Osteocyte (in vitro differentiated cells): ENCODE results near the gene CD84. TPM values are rescaled to one million over a fixed set of nuclear protein-coding genes. Genes with fewer than 3 reads are reported as not detected.

ENCODE experiments used
- DNase-seq: peaks from one replicate; pipeline ENCODE4 v3.0.0; 2021; ENCODE audit warnings: mixed read lengths; ENCODE audit not compliant: unreplicated experiment; ENCODE audit errors: extremely low spot score
- H3K27ac Mint-ChIP-seq: one replicate; pipeline ENCODE4 v1.8.0; 2021; ENCODE audit warnings: mild to moderate bottlenecking, mixed read lengths; ENCODE audit not compliant: unreplicated experiment
- H3K27me3 Mint-ChIP-seq: one replicate; pipeline ENCODE4 v1.8.0; 2021; ENCODE audit warnings: mixed read lengths; ENCODE audit not compliant: unreplicated experiment
- H3K36me3 Mint-ChIP-seq: one replicate; pipeline ENCODE4 v1.8.0; 2021; ENCODE audit warnings: mixed read lengths; ENCODE audit not compliant: unreplicated experiment
- H3K4me1 Mint-ChIP-seq: one replicate; pipeline ENCODE4 v1.8.0; 2021; ENCODE audit warnings: mixed read lengths; ENCODE audit not compliant: unreplicated experiment
- H3K4me3 Mint-ChIP-seq: one replicate; pipeline ENCODE4 v1.8.0; 2021; ENCODE audit warnings: mild to moderate bottlenecking, moderate library complexity, mixed read lengths; ENCODE audit not compliant: unreplicated experiment
- H3K9me3 Mint-ChIP-seq: one replicate; pipeline ENCODE4 v1.8.0; 2021; ENCODE audit warnings: mixed read lengths; ENCODE audit not compliant: unreplicated experiment
- CTCF ChIP-seq: fragments of 200-600 bp; sonication (generic); IDR thresholded peaks from 2 replicates; pipeline ENCODE4 v1.5.0; 2021; ENCODE audit warnings: antibody characterized with exemption, mild to moderate bottlenecking, moderate library complexity
- total RNA-seq: library from RNA; stranded (reverse); gene quantifications from 2 replicates; pipeline ENCODE4 v1.2.1, GENCODE V29; 2021

Gene CD84
- total RNA-seq, 1 donor from 2014 or later, result not detected

GRCh38 chr1:160522622-160523345 lies 56.5 kb downstream of the CD84 start, which contains the start of gene SLAMF6:
Gene SLAMF6 (minus strand): TSS chr1:160523255. CDS start chr1:160523192, 63 bp downstream.
- H3K9me3 Mint-ChIP-seq, result peaks cover 8% of the 10 kb centered on the region
- no peak for TF ChIP-seq CTCF
- no peak within 1 kb of the TSS for H3K27ac Mint-ChIP-seq
- peaks cover 6% of the 10 kb centered on the region for H3K27me3 Mint-ChIP-seq
- no peak within 1 kb of the TSS for H3K4me3 Mint-ChIP-seq
- H3K4me1 Mint-ChIP-seq, result peaks cover 9% of the 10 kb centered on the region
- DNase-seq, result no peak
- H3K36me3 Mint-ChIP-seq, result no peaks in the 10 kb centered on the region

- Mint-ChIP-seq H3K27ac (no peak overlapping the region), H3K36me3 (no peaks in the 10 kb centered on the region), H3K4me1 (peaks cover 9% of the 10 kb centered on the region), H3K4me3 (no peak overlapping the region), H3K27me3 (peaks cover 3% of the 10 kb centered on the region), H3K9me3 (peaks cover 8% of the 10 kb centered on the region)
- no peak for DNase-seq
- no peak for TF ChIP-seq CTCF
Measured at GRCh38 chr1:160522136-160522535, 57.2 kb downstream of the CD84 start.

- no peak for DNase-seq
- no peak for TF ChIP-seq CTCF
- Mint-ChIP-seq H3K4me1 (peaks cover 9% of the 10 kb centered on the region), H3K4me3 (no peak overlapping the region), H3K9me3 (peaks cover 8% of the 10 kb centered on the region), H3K27ac (no peak overlapping the region), H3K36me3 (no peaks in the 10 kb centered on the region), H3K27me3 (no peaks in the 10 kb centered on the region)
Measured at GRCh38 chr1:160521554-160521953, 57.7 kb downstream of the CD84 start.

GRCh38 chr1:160520999-160521398 lies 58.3 kb downstream of the CD84 start:
- no peak for DNase-seq
- H3K27ac Mint-ChIP-seq, result no peak overlapping the region
- H3K36me3 Mint-ChIP-seq, result no peaks in the 10 kb centered on the region
- peaks cover 9% of the 10 kb centered on the region for H3K4me1 Mint-ChIP-seq
- peaks cover 8% of the 10 kb centered on the region for H3K9me3 Mint-ChIP-seq
- H3K27me3 Mint-ChIP-seq, result no peaks in the 10 kb centered on the region
- TF ChIP-seq CTCF, result no peak
- no peak overlapping the region for H3K4me3 Mint-ChIP-seq

- Mint-ChIP-seq H3K27ac (no peak overlapping the region), H3K4me1 (peaks cover 9% of the 10 kb centered on the region), H3K27me3 (peaks cover 2% of the 10 kb centered on the region), H3K4me3 (no peak overlapping the region), H3K9me3 (peaks cover 8% of the 10 kb centered on the region), H3K36me3 (no peaks in the 10 kb centered on the region)
- no peak for TF ChIP-seq CTCF
- no peak for DNase-seq
Measured at GRCh38 chr1:160520582-160520981, 58.7 kb downstream of the CD84 start.
